ENCODE measurements around the gene PCDH20. TPM values are rescaled to one million over a fixed set of nuclear protein-coding genes. Genes with fewer than 3 reads are reported as not detected.
"Not testable (repeated sequence)": the region's sequence is repeated elsewhere in the genome, so short reads cannot be mapped to it uniquely, and the experiment has no call there.

Gene PCDH20
- total and polyA plus RNA-seq, 9 of the 15 experiments (the other 6 are each of a cell fraction or from before 2014, with no cell fraction given) = not detected

DNA sequence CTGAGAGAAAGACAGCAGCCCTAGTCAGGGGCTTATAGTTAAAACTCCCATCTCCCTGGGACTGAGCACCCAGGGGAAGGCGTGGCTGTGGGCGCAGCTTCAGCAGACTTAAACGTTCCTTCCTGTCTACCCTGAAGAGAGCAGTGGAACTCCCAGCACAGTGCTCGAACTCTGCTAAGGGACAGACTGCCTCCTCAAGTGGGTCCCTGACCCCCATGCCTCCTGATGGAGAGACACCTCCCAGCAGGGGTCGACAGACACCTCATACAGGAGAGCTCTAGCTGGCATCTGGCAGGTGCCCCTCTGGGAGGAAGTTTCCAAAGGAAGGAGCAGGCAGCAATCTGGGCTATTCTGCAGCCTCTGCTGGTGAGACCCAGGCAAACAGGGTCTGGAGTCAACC lies 51.0 kb downstream of the PCDH20 start:
- H3K9me1 ChIP-seq (ENCODE audit: control insufficient read depth, insufficient read depth, low read length); H3K27ac ChIP-seq (ENCODE audit: extremely low read depth, low read depth, low read length); ATAC-seq; H3K79me2 ChIP-seq (ENCODE audit: control insufficient read depth, insufficient read depth, low read length); H3K27me3 ChIP-seq (ENCODE audit: control insufficient read depth in 2 of 2, insufficient read depth in 2 of 2, low read length in 2 of 2); H3K36me3 ChIP-seq (ENCODE audit: control insufficient read depth, insufficient read depth, low read length); in situ Hi-C loops (cut with MboI); H3K9ac ChIP-seq (ENCODE audit: insufficient read depth in 1 of 2, low read depth in 2 of 2, low read length in 2 of 2); CTCF ChIA-PET (ENCODE audit: low intra/inter-chr PET ratio); H3K4me1 ChIP-seq (replicated peaks in 1 of 2; ENCODE audit: control insufficient read depth in 2 of 2, insufficient read depth in 2 of 2, low read length in 2 of 2); H3K4me2 ChIP-seq (ENCODE audit: insufficient read depth, low read length); H2AFZ ChIP-seq (ENCODE audit: low read depth, low read length); FAIRE-seq; BruUV-seq (replicated peaks); H3K9me3 ChIP-seq (replicated peaks; ENCODE audit: control insufficient read depth, insufficient read depth, low read depth, low read length); intact Hi-C loops (cut with micrococcal nuclease); H4K20me1 ChIP-seq (replicated peaks; ENCODE audit: control insufficient read depth, insufficient read depth, low read length); DNase-seq (ENCODE audit: extremely low read depth in 1 of 4, low spot score in 3 of 4); POLR2A ChIA-PET; H3K4me3 ChIP-seq: not testable (repeated sequence)
- 0% methylated on average over 4 of the region's 5 CpGs for WGBS (ENCODE audit: insufficient coverage, low coverage, missing lambda C conversion rate)

GRCh38 chr13:61362522-61362921 lies 53.1 kb downstream of the PCDH20 start:
- no TSS peak for BruUV-seq (replicated peaks)

More at GRCh38 chr13:61362522-61362921, 53.1 kb downstream of the PCDH20 start:
- no peak overlapping the region for H3K4me3 ChIP-seq
- DNase-seq (ENCODE audit: extremely low read depth in 1 of 4, low spot score in 3 of 4) (no peak), ATAC-seq (no peak), FAIRE-seq (no peak)
- no peaks in the 10 kb centered on the region for H3K79me2 ChIP-seq (ENCODE audit: control insufficient read depth, insufficient read depth, low read length)
- POLR2A ChIA-PET = no interaction called here
- no peak overlapping the region for H3K9ac ChIP-seq (ENCODE audit: insufficient read depth in 1 of 2, low read depth in 2 of 2, low read length in 2 of 2)
- H4K20me1 ChIP-seq (replicated peaks; ENCODE audit: control insufficient read depth, insufficient read depth, low read length) = no peaks in the 10 kb centered on the region
- no peaks in the 10 kb centered on the region for H3K9me3 ChIP-seq (replicated peaks; ENCODE audit: control insufficient read depth, insufficient read depth, low read depth, low read length)
- no peaks in the 10 kb centered on the region for H3K36me3 ChIP-seq (ENCODE audit: control insufficient read depth, insufficient read depth, low read length)
- intact Hi-C loops (cut with micrococcal nuclease) = no loop called here
- TF ChIP-seq, protein P1, sequence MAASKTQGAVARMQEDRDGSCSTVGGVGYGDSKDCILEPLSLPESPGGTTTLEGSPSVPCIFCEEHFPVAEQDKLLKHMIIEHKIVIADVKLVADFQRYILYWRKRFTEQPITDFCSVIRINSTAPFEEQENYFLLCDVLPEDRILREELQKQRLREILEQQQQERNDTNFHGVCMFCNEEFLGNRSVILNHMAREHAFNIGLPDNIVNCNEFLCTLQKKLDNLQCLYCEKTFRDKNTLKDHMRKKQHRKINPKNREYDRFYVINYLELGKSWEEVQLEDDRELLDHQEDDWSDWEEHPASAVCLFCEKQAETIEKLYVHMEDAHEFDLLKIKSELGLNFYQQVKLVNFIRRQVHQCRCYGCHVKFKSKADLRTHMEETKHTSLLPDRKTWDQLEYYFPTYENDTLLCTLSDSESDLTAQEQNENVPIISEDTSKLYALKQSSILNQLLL (CRISPR knock-in tag; IDR thresholded peaks at IDR 0.05; ENCODE audit: borderline replicate concordance) = no peak
- TF ChIP-seq ZNF778 (CRISPR knock-in tag; IDR thresholded peaks at IDR 0.05) (no peak), NFE2L1 (tag; IDR thresholded peaks at IDR 0.05; ENCODE audit: borderline replicate concordance, low read depth) (no peak), EP400 (IDR thresholded peaks at IDR 0.05) (no peak), C11orf30 (IDR thresholded peaks at IDR 0.05; ENCODE audit: low read depth) (no peak), ZC3H11A (IDR thresholded peaks at IDR 0.05; ENCODE audit: low read depth, low read length) (no peak), CC2D1A (IDR thresholded peaks at IDR 0.05) (no peak)
- TF ChIP-seq, protein P2, sequence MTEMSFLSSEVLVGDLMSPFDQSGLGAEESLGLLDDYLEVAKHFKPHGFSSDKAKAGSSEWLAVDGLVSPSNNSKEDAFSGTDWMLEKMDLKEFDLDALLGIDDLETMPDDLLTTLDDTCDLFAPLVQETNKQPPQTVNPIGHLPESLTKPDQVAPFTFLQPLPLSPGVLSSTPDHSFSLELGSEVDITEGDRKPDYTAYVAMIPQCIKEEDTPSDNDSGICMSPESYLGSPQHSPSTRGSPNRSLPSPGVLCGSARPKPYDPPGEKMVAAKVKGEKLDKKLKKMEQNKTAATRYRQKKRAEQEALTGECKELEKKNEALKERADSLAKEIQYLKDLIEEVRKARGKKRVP (CRISPR knock-in tag; IDR thresholded peaks at IDR 0.05) = no peak
- TF ChIP-seq, protein P3, sequence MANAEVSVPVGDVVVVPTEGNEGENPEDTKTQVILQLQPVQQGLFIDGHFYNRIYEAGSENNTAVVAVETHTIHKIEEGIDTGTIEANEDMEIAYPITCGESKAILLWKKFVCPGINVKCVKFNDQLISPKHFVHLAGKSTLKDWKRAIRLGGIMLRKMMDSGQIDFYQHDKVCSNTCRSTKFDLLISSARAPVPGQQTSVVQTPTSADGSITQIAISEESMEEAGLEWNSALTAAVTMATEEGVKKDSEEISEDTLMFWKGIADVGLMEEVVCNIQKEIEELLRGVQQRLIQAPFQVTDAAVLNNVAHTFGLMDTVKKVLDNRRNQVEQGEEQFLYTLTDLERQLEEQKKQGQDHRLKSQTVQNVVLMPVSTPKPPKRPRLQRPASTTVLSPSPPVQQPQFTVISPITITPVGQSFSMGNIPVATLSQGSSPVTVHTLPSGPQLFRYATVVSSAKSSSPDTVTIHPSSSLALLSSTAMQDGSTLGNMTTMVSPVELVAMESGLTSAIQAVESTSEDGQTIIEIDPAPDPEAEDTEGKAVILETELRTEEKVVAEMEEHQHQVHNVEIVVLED (CRISPR knock-in tag; IDR thresholded peaks at IDR 0.05) = no peak
- CTCF ChIA-PET (ENCODE audit: low intra/inter-chr PET ratio) = no interaction called here
- H2AFZ ChIP-seq (ENCODE audit: low read depth, low read length) = no peak overlapping the region
- in situ Hi-C loops (cut with MboI) = no loop called here
- no peak overlapping the region for H3K27ac ChIP-seq (ENCODE audit: extremely low read depth, low read depth, low read length)
- H3K9me1 ChIP-seq (ENCODE audit: control insufficient read depth, insufficient read depth, low read length) = no peaks in the 10 kb centered on the region
- H3K4me1 ChIP-seq (replicated peaks in 1 of 2; ENCODE audit: control insufficient read depth in 2 of 2, insufficient read depth in 2 of 2, low read length in 2 of 2) = no peaks in the 10 kb centered on the region
- no peak overlapping the region for H3K4me2 ChIP-seq (ENCODE audit: insufficient read depth, low read length)
- no peaks in the 10 kb centered on the region for H3K27me3 ChIP-seq (ENCODE audit: control insufficient read depth in 2 of 2, insufficient read depth in 2 of 2, low read length in 2 of 2)
